TTC549 (cell line): ENCODE results near the gene RINL.

Experiments used
- FAIRE-seq: peaks from 2 replicates; lab custom pipeline; 2012; peaks lifted over from hg19 to GRCh38; lab: Jason Lieb, UNC

RINL gene

DNA sequence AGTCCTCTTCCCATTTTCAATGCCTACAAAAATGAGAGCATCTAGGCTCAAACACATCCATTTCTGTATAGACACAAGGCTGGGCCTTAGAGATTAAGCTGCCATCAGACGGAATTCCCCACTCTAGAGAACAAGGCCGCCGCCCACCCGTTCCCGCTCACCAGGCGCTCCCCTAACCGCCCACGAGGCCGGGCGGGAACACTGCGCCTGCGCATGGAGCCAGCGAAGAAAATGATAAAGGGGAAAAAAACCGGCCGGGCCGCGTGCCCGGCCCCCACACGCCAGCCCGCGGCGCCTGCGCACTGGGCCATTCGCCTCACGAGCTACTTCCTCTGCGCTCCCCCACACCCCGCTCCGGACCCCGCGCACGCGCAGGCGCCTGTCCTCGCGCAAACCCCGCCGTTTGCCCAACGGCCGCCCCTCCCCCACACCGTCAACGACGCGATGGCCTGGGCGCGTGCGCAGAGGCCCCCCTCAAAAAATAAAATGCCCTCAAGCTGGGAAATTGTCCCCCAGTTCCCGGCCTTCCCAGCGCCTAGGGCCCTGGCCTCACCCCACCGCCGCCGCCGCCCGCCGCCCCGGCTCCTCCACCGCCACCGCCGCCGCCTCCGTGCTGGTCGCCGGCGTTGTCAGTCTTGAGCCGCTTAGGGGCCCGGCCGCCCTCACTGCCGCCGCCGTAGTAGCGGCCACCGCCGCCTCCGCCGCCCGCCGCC lies 28.8 kb downstream of the RINL start:
- FAIRE-seq = no peak

DNA sequence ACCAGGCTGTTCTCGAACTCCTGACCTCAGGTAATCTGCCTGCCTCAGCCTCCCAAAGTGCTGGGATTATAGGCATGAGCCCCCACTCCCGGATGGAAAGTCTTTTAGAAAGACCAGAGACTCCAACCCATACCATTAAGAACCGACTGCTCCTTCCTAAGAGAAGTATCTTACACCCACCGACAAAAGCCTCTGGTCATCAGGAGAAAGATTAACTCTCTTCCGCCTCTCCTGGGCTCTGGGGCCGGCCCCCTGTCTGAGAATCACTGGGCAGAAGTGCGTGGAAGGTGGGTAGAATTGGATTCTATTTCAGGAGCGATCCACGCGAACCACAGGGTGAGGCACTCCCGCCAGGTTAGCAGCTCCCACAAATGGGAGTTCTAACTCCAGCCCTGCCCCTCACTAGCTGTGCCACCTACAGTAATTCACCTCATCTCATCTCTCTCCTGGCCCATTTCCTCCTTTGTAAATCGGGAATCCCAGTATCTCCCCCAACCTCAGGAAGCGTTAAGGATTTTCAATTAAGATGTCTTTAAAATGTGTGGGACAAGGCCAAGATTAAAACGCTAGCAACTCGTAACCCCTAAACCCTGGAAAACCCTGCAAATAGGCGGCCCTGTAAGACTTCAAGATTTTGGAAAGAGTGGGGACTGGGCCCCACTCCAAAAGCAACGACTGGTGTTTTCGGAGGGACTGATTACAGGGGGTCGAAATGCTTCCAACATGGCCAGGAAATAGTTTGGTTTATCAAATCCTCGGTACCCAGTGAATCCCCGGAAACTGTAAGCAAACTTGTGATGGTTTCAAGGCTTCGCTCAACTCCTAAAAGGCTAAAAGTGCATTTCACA lies 29.6 kb downstream of the RINL start:
- FAIRE-seq = no peak

- no peak for FAIRE-seq
Observed at GRCh38 chr19:38846097-38846496, 32.0 kb downstream of the RINL start.

GRCh38 chr19:38845374-38846024 lies 32.6 kb downstream of the RINL start:
- FAIRE-seq = no peak

DNA sequence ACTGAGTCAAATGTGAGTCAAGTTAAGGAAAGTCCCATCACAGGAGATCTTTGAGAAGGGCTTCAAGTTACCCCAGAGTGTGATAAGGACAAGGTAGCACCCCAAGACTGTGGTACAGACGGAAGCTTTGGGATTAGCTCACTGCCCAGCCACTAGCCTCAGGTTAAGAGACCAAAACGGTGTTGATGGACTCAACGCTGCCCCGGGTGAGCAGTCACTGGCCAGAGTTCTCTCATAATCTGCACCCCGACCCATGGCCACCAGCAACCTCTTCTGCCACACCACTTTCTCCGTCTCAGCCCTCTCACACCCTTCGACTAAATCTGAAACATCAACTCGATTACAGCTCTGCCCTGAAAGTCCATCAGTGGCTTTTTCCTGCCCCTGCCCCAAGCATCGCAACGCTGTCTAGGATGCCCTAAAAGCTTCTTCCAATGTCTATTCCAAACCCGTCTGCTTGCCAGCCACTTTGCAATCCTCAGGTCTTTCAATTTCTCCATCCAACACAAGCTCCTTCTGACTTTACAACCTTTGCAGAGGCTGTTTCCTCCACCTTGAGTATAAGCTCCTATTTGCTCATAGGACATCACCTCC lies 33.9 kb downstream of the RINL start:
- no peak for FAIRE-seq

DNA sequence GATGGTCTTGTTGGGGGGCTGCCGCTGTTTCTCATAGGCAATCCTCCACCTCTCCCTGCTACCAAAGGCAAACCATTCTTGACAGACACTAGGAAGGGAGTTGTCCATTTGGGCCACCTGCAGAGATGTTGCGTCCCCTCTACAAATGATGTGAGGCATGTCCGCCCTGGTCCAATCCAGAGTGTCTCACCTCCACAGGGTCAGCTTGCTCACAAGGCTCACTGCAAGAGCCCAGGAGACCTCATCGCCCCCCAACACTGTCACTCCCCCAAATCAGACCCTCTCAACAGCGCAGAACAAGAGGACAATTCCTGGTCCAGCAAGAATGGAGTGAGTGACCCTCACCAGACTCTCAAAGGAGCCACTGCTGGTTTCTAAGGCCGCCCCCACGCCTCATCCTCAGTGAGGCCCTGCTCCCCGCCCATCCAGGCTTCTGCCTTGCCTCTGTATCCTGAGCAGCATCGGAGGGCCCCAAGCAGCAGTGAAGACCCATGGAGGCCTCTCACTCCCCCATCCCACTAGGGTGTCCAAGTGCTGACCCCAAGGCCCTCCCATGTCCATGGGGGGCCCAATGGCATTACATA lies 34.8 kb downstream of the RINL start:
- FAIRE-seq = no peak

DNA sequence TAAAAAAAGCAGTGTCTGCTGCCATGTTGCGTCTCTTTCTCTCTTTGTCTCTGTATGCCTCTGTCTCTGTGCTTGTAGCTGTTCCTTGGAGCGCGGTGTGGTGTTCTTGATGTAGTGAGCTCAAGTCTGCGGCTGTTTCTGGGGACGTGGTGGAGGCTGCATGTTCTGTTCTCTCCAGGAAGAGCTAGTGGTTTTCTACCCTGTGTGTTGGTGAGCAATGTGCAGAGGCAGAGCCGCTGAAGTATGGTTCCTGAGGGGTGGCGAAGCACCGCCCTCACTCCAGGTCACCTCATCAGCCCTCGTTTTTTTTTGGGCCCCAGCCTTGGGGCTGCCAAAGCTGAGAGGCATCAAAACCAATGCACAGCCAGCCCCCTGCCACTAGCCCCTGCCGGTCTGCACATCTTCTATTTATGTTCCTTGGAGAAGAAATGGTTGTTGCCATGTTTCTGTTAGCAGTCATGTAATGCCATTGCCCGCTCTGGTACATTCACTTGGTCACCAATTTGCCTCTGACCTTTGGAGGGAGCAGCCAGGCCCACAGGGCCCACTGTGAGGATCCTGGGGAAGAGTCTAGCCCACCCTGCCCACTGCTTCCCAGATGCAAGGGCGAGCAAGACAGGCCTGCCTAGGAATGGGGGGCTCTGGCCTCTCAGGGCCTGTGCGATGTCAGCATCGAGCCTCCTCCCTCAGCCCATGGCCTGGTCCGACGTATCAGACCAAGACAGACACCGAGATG lies 35.5 kb downstream of the RINL start:
- FAIRE-seq = no peak

DNA sequence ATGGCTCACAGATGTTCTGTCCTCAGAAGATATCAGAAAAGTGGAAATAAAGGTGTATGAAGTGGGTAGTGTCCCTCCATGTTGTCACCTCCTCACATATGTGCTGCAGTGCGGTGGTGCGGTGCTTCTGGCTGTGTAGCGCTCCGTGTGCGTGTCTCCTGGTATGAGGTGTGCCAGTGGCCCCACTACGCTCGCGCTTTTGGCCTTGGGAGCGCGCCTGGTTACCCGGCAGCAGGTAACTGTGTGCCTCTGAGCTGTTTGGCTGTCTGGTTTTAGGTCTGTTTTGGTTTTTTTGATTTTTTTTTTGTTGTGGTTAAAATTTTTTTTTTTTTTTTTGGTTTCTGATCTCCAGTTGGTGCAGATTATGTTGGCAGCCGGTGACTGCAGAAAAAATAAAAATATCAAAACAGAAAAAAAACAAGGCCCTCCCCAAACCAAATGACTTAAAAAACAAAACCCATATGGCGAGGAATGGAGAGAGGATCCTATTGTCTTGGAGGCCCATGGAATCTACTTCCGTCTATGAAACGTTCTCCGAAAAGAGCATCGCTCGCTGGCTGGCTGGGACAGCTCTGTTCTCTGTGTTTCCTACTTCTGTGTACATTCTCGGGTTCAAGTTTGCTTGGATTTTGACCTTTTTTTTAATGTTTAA lies 36.2 kb downstream of the RINL start:
- FAIRE-seq = no peak

GRCh38 chr19:38841180-38841766 lies 36.8 kb downstream of the RINL start:
- no peak for FAIRE-seq

DNA sequence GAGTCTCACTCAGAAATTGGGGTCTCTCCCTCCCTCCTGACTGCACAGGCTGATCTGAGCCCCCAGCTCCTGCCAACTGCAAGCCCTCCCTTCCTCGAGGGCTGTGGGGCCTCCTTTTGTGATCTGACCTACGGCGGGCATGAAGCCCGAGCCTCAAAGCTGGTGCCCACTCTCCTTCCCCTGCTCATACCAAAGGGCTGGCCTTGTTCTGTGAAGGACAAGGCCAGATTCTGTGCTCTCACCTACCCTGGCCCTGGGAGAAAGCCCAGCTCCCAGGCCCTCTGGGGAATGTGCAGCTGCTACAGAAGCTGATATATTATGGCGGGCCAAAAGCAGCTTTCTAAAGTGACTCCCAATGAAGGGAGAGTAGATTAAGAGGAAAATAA lies 37.5 kb downstream of the RINL start:
- no peak for FAIRE-seq

- no peak for FAIRE-seq
Observed at GRCh38 chr19:38839816-38840582, 38.1 kb downstream of the RINL start.

- no peak for FAIRE-seq
Observed at GRCh38 chr19:38838986-38839761, 38.9 kb downstream of the RINL start.

DNA sequence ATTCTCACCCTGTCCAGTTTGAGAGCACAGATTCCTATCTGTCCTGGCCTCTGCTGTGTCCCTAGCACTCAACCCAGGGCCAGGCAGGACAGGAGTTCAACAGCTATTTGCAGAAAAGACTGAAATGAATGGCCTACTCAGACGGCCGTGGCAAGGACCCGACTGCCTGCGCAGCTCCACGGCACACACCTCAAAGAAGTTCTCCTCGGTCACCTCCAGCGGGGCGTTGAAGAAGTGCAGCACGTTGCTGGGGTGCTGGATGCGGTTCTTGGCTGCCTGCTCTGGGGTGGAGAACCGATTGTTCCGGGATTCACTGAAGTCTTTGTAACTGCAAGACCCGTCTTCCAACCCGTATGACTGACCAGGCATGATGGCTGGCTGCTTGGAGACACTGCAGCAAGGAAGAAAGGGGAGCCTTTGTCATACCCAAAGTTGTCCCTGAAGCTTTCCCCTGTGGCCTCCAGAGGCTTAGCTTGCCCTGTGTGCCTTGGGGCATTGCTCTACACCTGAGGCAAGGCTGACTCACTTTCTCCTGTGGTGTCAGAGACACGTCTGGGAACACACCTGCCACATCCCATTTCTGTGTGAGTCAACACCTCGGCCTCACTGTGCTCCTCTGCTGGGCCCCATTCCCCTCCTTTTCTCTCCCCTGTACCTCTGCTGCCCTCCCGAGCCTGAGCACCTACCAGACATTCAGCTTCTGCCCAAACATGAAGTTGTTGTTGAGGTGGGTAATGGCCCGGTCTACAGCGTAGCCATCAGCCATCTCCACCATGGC lies 39.7 kb downstream of the RINL start:
- FAIRE-seq = no peak

- FAIRE-seq = no peak
Observed at GRCh38 chr19:38837656-38838121, 40.4 kb downstream of the RINL start.

GRCh38 chr19:38836983-38837626 lies 41.0 kb downstream of the RINL start:
- no peak for FAIRE-seq

- no peak for FAIRE-seq
Observed at GRCh38 chr19:38836159-38836982, 41.7 kb downstream of the RINL start.

DNA sequence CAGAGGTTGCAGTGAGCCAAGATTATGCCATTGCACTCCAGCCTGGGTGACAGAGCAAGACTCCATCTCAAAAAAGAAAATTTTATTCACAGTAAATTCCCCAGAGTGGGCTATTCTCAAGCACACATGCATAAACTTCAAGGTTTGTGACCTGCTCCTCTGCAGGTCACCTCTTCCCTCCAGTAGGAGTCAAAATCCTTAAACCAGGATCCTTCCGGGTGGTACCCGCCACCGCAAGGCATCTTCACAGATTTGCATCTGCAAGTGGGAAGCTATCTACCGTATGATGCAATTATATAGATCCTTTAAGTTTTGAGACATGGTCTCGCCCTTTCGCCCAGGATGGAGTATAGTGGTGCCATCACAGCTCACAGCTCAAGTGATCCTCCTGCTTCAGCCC lies 43.5 kb downstream of the RINL start:
- no peak for FAIRE-seq
